HG02763 (cell line): ENCODE data around the gene RARRES1.
A peak's percentile ranks its signal among the peaks of the same experiment; 100 is the strongest.

ENCODE experiments used
- ATAC-seq: cut with Tn5 transposase; IDR thresholded peaks from one replicate; pipeline ENCODE4 v1.9.1; 2021; ENCODE audit warnings: mild to moderate bottlenecking, moderate library complexity; ENCODE audit not compliant: unreplicated experiment

RARRES1 gene

DNA sequence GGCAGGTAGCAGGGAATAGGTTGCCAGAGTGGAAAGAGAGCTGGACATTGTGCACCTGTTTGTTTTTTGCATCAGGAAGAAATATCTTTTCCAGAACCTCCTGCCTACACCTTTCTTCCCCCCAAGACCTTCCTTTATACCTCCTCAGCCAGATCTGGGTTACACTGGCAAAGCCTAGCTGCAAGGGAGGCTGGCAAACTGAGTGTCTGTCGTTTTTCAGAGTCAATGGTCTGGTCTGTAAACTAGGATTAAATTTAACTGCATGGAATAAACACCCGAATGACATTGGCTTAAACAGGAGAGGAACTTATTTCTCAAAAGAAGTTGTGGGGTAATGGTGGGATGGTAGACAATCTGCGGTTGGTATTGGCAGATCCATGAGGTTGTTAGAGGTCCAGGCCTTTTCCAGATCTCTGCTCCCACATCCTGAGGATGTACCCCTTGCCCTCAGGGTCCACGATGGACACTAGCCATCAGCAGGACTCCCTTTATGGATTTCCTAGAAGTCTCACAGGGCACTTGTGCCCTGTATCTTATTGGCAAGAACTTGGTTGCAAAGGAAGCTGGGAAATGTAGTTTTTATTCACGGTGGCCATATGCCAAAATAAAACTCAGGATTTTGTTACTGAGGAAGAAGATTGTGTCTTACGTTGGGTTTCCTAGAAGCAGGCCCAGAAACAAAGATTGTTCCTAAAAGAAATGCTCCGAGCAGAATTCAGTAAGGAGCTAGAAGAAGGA lies 3.2 kb upstream of the RARRES1 start:
- ATAC-seq: no peak

DNA sequence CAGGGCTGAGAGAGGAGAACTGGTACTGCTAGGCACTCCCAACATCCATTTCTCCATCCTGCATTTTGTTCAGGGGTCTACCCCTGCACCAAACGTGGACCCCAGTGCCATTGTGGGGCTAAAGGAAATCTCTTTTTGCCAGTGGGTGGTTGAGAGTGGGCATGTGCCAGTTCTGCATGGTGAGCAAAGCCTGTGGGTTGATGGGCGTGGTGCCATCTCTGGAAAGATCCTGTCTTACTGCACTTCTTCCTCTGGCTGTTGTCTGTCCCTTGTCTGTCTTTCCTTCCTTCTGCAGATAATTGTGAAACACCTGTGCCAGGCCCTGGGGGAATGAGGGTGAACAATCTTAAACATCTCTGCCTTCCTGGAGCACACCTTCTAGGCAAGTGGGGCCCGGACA lies 1.4 kb upstream of the RARRES1 start:
- ATAC-seq: no peak

DNA sequence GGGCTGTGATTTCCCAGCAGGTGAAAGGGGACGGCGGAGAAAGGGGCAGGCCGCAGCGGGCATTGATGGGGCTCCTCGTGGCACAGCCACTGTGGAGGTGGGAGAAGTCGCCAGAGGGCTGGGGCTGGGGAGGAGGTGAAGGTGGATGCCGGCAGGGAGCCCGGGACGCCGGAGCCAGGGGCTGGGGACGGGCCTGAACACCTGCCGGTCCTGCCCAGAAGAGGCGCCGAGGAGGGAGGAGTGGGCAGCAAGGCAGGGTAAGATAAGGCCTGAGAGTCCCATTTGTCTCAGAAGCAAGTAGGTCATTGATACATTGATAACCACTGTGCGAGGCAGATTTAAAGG lies 571 bp upstream of the RARRES1 start:
- no peak for ATAC-seq

DNA sequence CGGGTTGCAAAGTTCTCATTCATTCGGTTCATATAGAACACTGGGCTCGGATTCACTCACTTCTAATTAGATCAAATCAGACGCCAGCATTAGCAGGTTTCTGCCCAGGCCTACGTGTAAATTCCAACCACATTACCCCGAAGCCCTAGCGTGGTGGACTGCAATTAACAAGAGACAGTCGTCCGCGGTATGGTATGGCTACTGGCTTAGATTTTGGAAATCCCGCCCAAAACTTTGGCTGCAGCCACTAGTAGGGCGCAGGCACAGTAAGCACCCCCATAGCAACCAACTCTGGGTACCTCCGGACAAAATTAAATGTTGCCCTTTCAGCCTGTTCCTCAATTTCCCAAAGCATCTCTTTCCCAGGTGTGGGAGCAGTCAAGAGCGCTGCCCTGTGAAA lies 771 bp downstream of the RARRES1 start:
- ATAC-seq: no peak

DNA sequence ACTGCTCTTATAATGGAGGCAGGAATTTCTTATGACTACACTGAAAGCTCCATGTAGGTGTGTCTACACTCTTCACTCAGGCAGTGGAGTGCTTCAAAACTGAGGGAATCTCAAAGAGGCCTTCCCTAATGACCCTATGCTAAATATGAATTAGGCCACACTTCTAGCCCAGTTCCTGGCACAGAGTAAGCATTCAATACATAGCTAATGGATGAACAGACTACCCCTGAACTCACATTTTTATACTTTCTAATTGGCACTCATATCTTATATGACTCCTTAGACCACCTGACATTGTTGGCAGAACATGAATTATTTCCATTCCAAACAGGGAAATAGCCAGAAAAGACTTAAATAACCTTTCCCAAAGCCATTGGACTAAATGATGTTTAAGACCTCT lies 3.4 kb downstream of the RARRES1 start:
- ATAC-seq: no peak

DNA sequence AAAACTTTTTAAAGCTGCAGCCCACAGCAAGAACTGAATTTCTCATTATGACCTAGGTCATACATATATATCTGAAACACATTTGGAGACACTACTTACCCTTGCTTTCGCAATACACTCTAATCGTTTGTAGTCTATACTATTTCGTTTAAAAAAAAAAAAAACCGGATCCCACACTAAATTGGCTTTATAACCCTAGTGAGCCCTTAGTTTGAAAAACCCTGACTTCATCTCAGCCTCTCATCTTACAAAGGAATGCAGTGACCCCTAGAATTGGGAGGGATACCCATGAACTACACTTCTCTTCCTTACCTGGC lies 4.2 kb downstream of the RARRES1 start:
- ATAC-seq: no peak

DNA sequence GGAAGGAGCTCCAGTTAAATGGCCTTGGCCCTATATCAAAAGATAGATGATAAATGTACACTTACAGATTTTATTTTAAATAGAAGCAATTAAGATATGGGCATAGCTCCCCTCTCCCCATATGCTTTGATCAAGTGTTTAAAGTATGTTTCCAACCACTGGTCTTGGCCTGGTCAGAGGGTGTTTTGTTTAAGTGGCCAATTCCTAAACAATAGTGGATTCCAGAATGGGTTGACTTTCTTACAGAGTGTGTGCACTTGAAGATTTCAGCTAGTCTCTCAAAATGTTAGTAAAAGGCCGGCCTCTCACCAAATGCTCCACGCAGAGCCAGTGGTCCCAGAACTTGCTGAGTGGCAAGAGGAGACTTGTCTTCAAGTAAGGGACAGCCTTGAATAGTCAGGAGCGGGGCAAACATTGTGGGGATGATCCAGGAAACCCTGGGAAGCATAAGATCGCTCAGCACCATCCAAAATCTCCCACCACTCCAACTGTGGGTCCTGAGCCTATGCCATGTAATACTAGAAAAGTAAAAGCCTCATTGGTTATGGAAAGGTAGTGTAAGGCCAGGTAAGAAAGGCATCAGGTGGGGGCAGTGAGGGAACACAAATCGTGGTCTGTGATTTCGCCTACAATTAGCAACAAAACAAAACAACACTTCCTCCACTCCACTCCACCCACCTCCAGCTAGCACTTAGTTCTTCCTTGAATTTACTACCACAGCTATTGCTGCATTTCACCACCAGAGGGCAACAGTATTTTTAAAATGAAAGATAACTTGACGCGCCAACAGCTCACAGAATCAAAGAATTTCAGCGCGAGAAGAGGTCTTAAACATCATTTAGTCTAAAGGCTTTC lies 4.8 kb downstream of the RARRES1 start:
- ATAC-seq: peak; percentile 43

DNA sequence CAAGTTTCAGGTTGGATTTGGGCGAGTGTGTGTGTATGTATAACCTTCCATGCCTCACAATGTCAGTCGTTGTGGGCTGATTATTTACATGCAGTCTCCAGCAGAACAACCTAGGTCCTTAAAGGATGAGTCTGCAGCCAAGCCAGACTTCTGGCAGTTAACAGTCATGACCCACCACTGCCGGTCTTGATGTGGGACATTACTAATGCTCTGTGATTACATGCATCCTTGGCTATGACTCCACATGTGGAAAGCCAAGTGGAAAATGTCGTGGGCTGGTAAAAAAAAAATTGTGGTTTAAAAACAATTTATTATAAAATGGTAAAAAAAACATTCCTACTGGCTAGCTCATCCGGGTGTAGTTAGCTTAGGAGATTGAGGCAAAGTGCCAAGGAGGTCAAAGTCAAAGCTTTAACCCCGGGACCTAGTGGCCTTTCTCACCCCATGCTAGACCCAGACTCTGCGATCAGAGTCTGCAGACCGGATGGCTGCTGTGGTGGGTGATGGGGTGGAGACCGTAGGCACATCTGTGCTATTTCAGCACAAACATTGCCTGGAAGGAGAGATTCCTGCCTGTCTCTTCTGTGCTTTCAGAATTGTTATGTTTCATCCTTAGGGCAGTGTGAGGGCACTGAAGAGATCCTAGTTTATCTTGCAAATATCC lies 6.8 kb downstream of the RARRES1 start:
- no peak for ATAC-seq

DNA sequence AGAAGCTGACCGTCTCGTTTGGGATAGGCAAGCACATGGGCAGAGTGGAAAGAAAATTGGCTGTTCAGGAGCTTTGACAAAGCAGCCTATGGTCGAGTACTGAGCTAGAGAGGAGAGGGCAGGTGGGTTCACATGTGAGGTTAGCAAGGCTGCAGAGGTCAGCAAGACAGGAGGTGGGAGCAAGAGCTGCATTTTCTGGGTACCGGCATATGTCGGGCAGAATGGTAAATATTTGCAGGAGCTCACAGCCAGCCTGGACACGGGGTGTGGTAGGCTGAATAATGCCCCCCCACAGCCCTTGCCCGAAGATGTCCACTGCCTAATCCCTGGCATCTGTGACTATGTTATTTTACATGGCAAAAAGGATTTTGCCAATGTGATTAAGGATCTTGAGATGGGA lies 8.3 kb downstream of the RARRES1 start:
- no peak for ATAC-seq

DNA sequence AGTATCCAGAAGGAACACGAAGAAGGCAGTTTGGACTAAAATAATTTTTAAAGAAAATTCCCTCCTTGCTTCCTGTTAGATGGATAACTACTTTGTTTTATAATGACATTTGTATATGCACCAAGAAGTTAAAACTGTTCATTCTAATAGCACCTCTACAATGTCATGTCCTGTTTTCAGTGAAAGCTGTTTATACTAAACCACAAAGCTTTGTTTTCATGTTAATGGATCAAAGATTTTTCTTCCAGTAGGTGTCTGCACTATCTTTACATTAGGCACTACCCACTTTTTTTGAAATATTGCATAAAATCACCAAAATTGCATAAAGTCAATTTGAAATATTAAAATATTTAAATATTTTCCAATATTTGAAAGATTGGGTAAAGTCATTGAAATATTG lies 10.1 kb downstream of the RARRES1 start:
- ATAC-seq: no peak

DNA sequence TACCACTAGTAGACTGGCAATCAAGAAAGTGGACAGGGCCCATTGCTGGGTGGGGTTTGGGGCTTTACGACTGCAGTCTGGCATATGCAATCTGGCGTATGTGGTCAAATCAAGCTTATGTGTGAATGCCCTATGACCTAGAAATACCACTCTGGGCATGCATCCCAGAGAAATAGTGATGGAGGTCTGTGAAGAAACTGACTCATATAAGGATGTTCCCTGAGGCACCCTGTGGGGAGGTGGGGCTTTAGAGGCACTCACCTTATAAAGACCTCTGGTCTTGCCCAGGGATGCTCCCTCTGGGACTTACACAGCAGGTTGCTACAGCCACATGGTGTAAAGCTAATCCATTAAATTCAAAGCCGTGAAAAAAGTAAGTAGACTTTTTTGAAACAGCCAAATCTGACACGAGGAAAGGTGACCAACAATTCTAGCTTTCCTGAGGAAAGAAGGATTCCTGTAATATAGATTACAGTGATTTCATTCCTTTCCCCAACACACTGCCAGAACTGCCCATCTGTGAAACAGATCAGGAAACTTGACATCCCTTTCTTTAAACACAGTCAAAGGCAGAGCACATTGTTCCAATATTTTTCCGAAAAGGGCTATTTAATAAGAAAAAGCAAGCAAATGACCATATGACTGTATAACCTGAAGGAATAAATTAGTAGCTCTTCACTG lies 13.6 kb downstream of the RARRES1 start:
- no peak for ATAC-seq

DNA sequence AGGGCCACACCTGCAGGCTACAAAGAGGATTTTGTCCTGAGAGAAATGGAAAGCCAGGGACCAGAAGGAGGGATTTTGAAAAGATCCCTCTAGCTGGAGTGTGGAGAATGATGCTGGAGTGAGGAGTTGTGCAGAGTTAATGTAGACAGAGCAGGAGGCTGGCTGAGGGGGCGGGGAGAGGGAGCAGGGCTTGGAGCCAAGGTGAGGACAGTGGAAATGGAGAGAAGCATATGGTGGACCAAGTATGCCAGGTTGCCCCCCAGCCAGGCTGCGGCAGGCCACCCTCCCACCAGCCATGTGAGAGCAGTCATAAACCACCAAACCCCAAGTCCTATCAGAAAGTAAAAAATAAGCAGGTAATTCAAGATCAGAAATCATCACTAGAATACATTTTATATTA lies 14.7 kb downstream of the RARRES1 start:
- ATAC-seq: no peak

DNA sequence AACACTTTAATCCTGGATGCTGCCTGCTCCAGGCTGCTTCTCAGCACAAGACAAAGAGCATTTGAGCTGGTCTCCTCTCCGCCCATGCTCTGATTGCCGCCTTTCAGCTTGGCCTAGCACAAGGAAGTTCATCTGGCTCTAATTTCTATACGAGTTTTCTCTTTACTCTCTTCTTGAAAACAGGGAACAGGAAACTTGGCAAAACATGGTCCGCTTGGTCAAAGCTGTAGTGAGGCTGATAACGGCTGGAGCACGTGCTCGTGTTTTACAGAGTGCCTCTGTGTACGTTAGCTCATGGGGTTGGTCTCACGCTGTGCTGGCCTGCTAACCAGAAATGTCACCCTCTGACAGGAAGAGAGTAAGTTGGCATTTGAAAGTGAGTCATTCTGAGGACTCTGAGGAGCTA lies 19.2 kb downstream of the RARRES1 start:
- no peak for ATAC-seq

DNA sequence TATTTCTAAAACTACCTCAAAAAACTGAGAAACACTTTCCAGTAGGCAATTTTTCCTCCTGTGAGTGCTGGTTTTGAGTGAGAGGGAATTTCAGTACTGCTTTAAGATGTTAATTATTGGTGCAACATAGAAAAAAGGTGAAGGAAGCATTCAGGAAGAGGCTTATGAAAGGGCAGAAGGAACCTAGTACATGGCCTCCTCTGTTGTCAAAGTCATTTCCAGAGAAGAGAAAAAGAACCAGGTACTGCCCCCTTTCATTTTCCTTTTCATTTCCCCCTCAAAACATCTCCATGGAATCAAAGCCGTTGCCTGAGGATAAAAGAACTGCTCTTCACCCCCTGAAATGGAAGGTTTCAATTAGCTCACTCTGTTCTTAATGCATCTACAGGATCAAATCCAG lies 19.8 kb downstream of the RARRES1 start:
- no peak for ATAC-seq

DNA sequence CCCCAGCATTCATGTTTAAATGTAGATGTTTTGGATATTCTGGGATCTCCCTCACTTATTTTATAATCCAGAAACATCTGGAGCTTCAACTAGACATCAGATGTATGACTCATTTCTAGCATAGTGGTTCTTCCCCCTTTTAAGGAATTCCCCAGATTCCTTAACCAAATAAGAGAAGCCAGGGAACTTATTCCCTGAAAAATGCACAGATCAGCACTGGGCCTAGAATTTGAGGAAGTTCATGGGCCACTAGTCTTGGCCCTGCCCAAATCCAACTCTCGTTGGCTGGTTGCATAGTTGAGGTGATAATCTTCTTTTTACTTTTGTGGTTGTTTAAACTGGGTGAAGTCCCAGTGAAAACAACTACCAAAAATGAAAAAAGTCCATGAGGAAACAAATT lies 20.4 kb downstream of the RARRES1 start:
- ATAC-seq: no peak

DNA sequence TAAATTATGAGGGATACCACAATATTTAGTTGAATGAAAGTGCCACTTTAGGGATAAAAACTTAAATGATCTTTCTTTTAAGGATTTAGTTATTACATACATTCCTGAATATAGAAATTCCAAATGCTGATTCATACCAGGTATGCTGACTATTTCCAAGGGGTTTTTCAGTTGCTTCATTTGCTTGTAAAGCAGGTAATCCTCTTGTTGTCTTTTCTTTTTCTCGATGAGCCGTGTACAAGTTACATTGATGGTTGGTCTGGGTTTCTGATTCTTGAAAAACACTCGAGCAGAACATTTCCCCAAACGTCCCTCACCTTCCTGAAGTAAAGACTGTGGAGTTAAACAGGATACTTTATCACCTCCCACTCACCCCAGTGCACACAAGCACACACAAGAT lies 21.7 kb downstream of the RARRES1 start:
- no peak for ATAC-seq

DNA sequence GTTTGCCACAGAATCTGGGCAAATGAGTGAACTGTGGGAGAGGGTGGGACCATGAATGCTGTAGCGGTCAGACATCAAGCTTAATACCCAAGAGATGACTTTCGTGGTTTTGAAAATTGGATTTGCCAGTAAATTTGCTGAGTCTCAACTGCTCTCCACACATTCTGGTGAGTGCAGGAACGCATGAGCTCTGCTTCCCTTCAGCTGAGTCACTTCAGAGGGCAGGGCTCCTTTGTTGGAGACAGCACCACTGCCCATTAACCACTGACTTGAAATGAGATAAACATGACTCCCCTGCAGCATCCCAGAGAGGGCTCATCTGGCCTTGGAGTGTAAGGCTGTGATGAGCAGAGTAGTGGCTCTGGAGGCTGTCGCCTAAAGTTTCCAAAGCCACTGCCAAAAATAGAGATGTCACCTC lies 22.6 kb downstream of the RARRES1 start:
- ATAC-seq: no peak

DNA sequence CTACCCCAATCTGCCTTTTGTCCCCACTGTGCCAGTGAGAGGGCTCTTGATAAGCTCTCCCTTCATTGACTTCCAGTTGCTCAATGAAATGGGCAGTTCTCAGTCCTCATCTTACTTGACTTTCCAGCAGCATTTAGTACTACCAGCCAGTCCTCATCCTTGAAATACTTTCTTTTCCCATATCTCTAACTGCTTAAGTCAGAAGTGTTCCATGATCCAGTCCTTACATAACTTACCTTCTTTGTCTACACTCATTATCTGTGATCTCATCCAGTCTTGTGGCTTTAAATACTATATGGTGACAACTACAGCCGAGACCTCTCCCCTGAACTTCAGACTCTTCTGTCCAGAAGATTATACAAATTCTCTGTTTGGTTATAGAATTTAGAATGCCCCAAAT lies 28.7 kb downstream of the RARRES1 start:
- ATAC-seq: no peak

DNA sequence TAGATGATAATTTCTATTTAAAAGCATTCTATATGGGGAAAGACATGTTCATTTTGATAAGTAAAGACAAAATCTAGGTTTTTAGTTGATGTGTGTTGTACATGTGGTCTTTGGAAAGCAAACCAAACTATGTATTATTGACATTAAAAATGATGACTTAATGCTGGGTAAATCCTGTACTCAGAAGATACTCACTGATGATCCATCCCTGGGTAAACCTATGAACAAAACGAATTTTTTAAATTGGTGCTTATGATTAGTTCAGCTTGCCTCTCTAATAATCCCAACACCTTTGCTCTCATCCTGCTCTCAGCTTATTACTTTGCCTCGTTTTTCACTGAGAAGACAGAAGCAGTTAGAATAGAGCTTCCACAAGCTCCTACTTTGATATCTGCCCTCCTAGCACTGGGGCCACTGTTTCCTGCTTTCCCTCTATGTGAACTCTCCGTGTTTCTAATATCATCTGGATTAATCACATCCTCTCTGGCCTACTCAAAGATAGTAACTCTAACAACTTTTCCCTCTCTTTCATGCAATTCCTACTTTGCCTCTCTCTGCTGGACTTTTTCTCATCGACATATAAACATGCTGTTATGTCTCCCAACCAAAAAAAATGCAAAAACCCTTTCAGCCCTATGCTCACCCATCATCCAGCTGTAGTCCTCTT lies 29.3 kb downstream of the RARRES1 start:
- ATAC-seq: no peak

DNA sequence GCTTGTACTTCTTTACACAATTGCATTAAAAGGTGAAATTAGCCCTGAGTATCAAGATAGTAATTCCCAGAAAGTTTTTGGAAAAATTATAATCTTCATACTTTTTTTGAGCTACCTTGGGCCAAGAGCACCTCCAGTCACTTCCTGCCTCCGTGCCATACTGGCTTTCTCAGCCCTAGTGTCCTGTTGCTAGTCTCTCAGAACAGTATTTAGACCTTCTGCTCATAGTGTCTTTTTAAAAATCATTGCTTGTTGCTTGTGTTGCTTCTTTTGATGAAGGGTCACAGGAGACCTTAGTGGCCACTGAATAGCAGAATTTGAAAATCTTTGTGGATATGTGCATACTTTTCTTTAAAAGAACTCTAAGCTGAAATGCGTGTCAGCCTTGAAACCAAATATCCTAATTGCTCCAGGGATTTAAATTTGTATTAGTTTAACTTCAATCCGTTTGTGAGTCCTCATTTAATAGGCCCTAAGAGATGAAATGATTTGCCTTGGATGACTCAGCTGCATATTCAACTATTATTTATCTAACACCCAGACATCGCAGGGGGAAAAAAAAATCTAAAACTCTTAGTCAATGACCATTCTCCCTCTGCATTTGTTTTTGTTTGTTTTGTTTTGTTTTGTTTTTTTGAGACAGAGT lies 30.7 kb downstream of the RARRES1 start:
- ATAC-seq: no peak

DNA sequence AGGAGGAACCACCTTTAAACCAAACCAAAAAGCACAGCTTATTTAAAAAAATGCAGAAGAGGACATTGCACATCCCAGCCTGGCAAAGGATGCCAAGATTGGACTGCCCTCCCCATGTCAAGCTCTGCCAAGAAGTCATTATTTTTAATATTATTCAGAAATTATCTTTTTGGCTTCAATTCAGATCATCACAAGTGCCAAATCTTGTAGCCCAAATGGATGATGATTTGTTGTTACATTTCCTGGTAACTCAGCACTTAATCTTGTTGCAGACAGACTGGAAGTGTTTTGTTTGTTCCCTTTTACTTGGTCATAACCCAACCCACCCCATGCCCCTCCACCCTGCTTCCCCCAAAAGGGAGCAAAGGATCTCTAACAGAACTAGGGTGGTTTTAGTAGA lies 31.7 kb downstream of the RARRES1 start:
- no peak for ATAC-seq
